ENCODE measurements around the gene SNX5.

GRCh38 chr20:17902531-17903083 lies 66.0 kb downstream of the SNX5 start:
- TF ChIP-seq, protein P1, sequence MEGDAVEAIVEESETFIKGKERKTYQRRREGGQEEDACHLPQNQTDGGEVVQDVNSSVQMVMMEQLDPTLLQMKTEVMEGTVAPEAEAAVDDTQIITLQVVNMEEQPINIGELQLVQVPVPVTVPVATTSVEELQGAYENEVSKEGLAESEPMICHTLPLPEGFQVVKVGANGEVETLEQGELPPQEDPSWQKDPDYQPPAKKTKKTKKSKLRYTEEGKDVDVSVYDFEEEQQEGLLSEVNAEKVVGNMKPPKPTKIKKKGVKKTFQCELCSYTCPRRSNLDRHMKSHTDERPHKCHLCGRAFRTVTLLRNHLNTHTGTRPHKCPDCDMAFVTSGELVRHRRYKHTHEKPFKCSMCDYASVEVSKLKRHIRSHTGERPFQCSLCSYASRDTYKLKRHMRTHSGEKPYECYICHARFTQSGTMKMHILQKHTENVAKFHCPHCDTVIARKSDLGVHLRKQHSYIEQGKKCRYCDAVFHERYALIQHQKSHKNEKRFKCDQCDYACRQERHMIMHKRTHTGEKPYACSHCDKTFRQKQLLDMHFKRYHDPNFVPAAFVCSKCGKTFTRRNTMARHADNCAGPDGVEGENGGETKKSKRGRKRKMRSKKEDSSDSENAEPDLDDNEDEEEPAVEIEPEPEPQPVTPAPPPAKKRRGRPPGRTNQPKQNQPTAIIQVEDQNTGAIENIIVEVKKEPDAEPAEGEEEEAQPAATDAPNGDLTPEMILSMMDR (IDR thresholded peaks at IDR 0.05; ENCODE audit: low read depth, low read length): no peak
- TF ChIP-seq POLR2A (IDR thresholded peaks at IDR 0.05; ENCODE audit: extremely low read depth, insufficient read length): no peak
